Loucy (cell line): Measurements from ENCODE around the gene TPCN2.

ENCODE experiments used
- H2AFZ ChIP-seq: fragments of 200-600 bp; sonication (generic); 2 replicates; pipeline ENCODE4 v1.6.0; 2016; ENCODE audit warnings: antibody characterized with exemption, mild to moderate bottlenecking, low read length, moderate library complexity
- H3F3A ChIP-seq: fragments of 200-600 bp; 2 replicates; pipeline ENCODE4 v1.6.0; 2016; ENCODE audit warnings: antibody characterized with exemption, low read depth, mild to moderate bottlenecking
- H3K27me3 ChIP-seq: fragments of 200-600 bp; sonication (generic); 2 replicates; pipeline ENCODE4 v1.6.1; 2014; ENCODE audit warnings: low read length, mild to moderate bottlenecking; ENCODE audit not compliant: insufficient read depth, poor library complexity, severe bottlenecking
- H3K36me3 ChIP-seq: fragments of 200-600 bp; sonication (generic); 2 replicates; pipeline ENCODE4 v1.6.1; 2016; ENCODE audit warnings: low read length; ENCODE audit not compliant: insufficient read depth
- H3K4me1 ChIP-seq: fragments of 200-600 bp; sonication (generic); 2 replicates; pipeline ENCODE4 v1.5.1; 2014; ENCODE audit warnings: low read length, mild to moderate bottlenecking; ENCODE audit not compliant: insufficient read depth, poor library complexity, severe bottlenecking
- H3K4me2 ChIP-seq: fragments of 200-600 bp; sonication (generic); 2 replicates; pipeline ENCODE4 v1.6.0; 2014; ENCODE audit warnings: antibody characterized with exemption, low read length, low read depth, mild to moderate bottlenecking; ENCODE audit not compliant: poor library complexity, severe bottlenecking
- H3K4me3 ChIP-seq: fragments of 200-600 bp; sonication (generic); 2 replicates; pipeline ENCODE4 v1.5.1; 2014; ENCODE audit warnings: low read length, mild to moderate bottlenecking, mixed read lengths; ENCODE audit not compliant: poor library complexity, severe bottlenecking
- H3K79me2 ChIP-seq: fragments of 200-600 bp; sonication (generic); 2 replicates; pipeline ENCODE4 v1.6.1; 2014; ENCODE audit warnings: low read length; ENCODE audit not compliant: insufficient read depth
- H3K9ac ChIP-seq: fragments of 200-600 bp; sonication (generic); 2 replicates; pipeline ENCODE4 v1.6.0; 2014; ENCODE audit warnings: mild to moderate bottlenecking, low read depth, low read length, moderate library complexity; ENCODE audit not compliant: poor library complexity, severe bottlenecking
- H3K9me2 ChIP-seq: fragments of 200-600 bp; sonication (generic); replicated peaks from 2 replicates; pipeline ENCODE4 v1.6.1; 2016; ENCODE audit warnings: low read depth, low read length, mixed read lengths
- H3K9me3 ChIP-seq: fragments of 200-600 bp; sonication (generic); 2 replicates; pipeline ENCODE4 v1.6.1; 2014; ENCODE audit warnings: mild to moderate bottlenecking, antibody characterized with exemption, low read length, low read depth; ENCODE audit not compliant: insufficient read depth
- H4K20me1 ChIP-seq: fragments of 200-600 bp; sonication (generic); 2 replicates; pipeline ENCODE4 v1.6.0; 2014; ENCODE audit warnings: antibody characterized with exemption, low read length, mild to moderate bottlenecking; ENCODE audit not compliant: insufficient read depth, poor library complexity, severe bottlenecking
- CTCF ChIP-seq: fragments of 200-600 bp; sonication (generic); conservative IDR thresholded peaks from 2 replicates; pipeline ENCODE4 v1.5.1; 2014; ENCODE audit warnings: mild to moderate bottlenecking, antibody characterized with exemption, low read length
- EZH2phosphoT487 ChIP-seq: fragments of 200-600 bp; IDR thresholded peaks from 2 replicates; pipeline ENCODE4 v1.6.1; 2018; ENCODE audit warnings: antibody characterized with exemption, mild to moderate bottlenecking, moderate library complexity, borderline replicate concordance

Gene TPCN2

GRCh38 chr11:69071086-69071800, 22.5 kb downstream of the TPCN2 start:
- no peaks in the 10 kb centered on the region for H3K9me2 ChIP-seq
- H3K79me2 ChIP-seq: no peaks in the 10 kb centered on the region
- H3K27me3 ChIP-seq: no peaks in the 10 kb centered on the region
- no peaks in the 10 kb centered on the region for H3K4me1 ChIP-seq
- H4K20me1 ChIP-seq: no peaks in the 10 kb centered on the region
- H2AFZ ChIP-seq: no peak overlapping the region
- no peak overlapping the region for H3K9ac ChIP-seq
- H3K36me3 ChIP-seq: peaks cover 51% of the 10 kb centered on the region; the same call in 1 of the 2 replicates
- H3K4me2 ChIP-seq: no peak overlapping the region
- H3K9me3 ChIP-seq: no peaks in the 10 kb centered on the region
- H3F3A ChIP-seq: no peaks in the 10 kb centered on the region
- H3K4me3 ChIP-seq: no peak overlapping the region
- no peak for TF ChIP-seq EZH2phosphoT487
- TF ChIP-seq CTCF: no peak

- TF ChIP-seq EZH2phosphoT487 (no peak), CTCF (no peak)
- no peaks in the 10 kb centered on the region for H3K9me2 ChIP-seq
- no peak overlapping the region for H3K4me3 ChIP-seq
- H3K36me3 ChIP-seq: peaks cover 51% of the 10 kb centered on the region; the same call in 1 of the 2 replicates
- H3F3A ChIP-seq: no peaks in the 10 kb centered on the region
- no peaks in the 10 kb centered on the region for H3K27me3 ChIP-seq
- H3K9me3 ChIP-seq: no peaks in the 10 kb centered on the region
- no peak overlapping the region for H3K4me2 ChIP-seq
- no peaks in the 10 kb centered on the region for H3K4me1 ChIP-seq
- H3K9ac ChIP-seq: no peak overlapping the region
- H2AFZ ChIP-seq: no peak overlapping the region
- H3K79me2 ChIP-seq: no peaks in the 10 kb centered on the region
- H4K20me1 ChIP-seq: no peaks in the 10 kb centered on the region
Observed at GRCh38 chr11:69071956-69072355, 23.2 kb downstream of the TPCN2 start.

GRCh38 chr11:69073469-69073868, 24.7 kb downstream of the TPCN2 start:
- H3F3A ChIP-seq: no peaks in the 10 kb centered on the region
- no peaks in the 10 kb centered on the region for H3K9me3 ChIP-seq
- H3K9ac ChIP-seq: no peak overlapping the region
- no peak overlapping the region for H3K4me2 ChIP-seq
- H3K36me3 ChIP-seq: peaks cover 56% of the 10 kb centered on the region; the same call in 1 of the 2 replicates
- no peaks in the 10 kb centered on the region for H3K9me2 ChIP-seq
- no peak overlapping the region for H2AFZ ChIP-seq
- H3K27me3 ChIP-seq: no peaks in the 10 kb centered on the region
- H3K4me1 ChIP-seq: no peaks in the 10 kb centered on the region
- no peaks in the 10 kb centered on the region for H3K79me2 ChIP-seq
- no peak overlapping the region for H3K4me3 ChIP-seq
- no peak for TF ChIP-seq EZH2phosphoT487
- TF ChIP-seq CTCF: no peak
- H4K20me1 ChIP-seq: no peaks in the 10 kb centered on the region
